CD4-positive, alpha-beta T cell treated with Interleukin-6 at 100 ng/mL for 8 hours (primary cell): Measurements from ENCODE around the gene CACNB2.
"Not testable (repeated sequence)": the region's sequence is repeated elsewhere in the genome, so short reads cannot be mapped to it uniquely, and the experiment has no call there.

Source experiments
- DNase-seq: peaks from one replicate; pipeline ENCODE4 v3.0.0-alpha.2; 2020; ENCODE audit warnings: mixed read lengths, low spot score

CACNB2 gene

GRCh38 chr10:18570386-18570785 is 430.2 kb downstream of the CACNB2 start:
- DNase-seq: not testable (repeated sequence)

- DNase-seq: no peak
These were observed 430.9 kb downstream of the CACNB2 start for GRCh38 chr10:18571076-18571475.

- DNase-seq: no peak
These were observed 431.6 kb downstream of the CACNB2 start for GRCh38 chr10:18571780-18572179.

- no peak for DNase-seq
These were observed 432.8 kb downstream of the CACNB2 start for GRCh38 chr10:18572959-18573561.

- no peak for DNase-seq
These were observed 436.4 kb downstream of the CACNB2 start for GRCh38 chr10:18576586-18576985.

GRCh38 chr10:18577823-18578685 is 437.8 kb downstream of the CACNB2 start:
- DNase-seq: no peak

GRCh38 chr10:18582803-18583202 is 442.6 kb downstream of the CACNB2 start:
- no peak for DNase-seq

- no peak for DNase-seq
These were observed 443.5 kb downstream of the CACNB2 start for GRCh38 chr10:18583575-18584270.

- DNase-seq: not testable (repeated sequence)
These were observed 446.4 kb downstream of the CACNB2 start for GRCh38 chr10:18586637-18587036.

- not testable (repeated sequence) for DNase-seq
These were observed 450.9 kb downstream of the CACNB2 start for GRCh38 chr10:18591141-18591540.
